GM18861 (cell line): ENCODE data around the gene TSG101.
A peak's percentile ranks its signal among the peaks of the same experiment; 100 is the strongest.

Source experiments
- ATAC-seq: cut with Tn5 transposase; IDR thresholded peaks from one replicate; pipeline ENCODE4 v1.9.1; 2021; ENCODE audit not compliant: unreplicated experiment

Gene TSG101

DNA sequence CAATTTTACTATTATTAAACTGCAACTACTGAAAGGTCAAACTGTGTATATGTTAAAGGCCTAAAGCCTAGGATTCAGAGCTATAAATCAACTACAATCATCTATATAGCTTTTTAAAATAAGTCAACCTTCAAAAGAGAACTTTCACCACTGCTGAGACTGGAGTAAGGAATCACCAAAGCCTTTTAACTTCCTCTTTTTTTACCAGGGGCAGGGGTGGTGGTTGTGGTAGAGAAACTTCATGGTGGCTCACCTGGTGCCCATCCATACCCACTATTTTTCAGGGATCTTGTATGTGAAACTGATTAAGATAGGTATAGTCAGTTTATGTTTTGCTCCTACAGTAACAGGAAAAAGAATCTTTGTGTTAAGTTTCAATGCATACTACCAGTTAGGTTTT is 31.5 kb downstream of the TSG101 start:
- no peak for ATAC-seq

DNA sequence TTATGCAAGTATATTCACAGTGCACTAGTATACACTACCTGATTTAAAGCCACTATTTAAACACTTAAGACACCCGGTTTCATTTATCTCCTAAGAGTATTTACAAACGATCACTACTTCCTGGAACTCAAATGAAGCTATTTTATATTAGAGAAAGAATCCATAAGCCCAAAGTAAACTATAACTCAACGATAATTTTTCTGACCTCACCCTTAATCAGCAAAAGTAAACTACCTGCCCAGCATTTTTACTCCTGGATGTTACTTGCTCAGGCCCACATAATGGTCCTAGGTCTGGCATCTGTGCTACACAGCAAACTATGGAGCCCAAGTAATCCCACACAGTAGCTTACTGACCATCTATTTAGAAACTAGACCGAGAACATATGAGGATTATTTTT is 33.4 kb downstream of the TSG101 start:
- ATAC-seq, result no peak

DNA sequence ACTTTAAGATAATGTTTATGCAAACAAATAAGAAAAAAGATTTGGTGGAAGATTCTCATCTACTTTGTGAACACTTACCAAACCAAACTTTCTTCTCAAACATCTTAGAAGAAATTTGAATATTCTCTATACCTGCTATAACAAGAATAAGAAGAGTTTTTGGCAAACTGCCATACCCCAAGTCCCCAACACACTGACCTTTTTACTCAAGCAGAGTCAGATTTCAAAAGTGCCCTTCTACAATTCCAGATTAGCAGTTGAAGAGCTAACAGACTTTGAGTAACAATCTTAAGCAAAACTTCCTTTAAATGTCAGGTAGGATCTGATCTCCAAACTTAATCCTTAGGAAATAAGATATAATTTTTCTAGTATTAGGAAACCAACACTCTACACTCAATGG is 33.9 kb downstream of the TSG101 start:
- no peak for ATAC-seq

DNA sequence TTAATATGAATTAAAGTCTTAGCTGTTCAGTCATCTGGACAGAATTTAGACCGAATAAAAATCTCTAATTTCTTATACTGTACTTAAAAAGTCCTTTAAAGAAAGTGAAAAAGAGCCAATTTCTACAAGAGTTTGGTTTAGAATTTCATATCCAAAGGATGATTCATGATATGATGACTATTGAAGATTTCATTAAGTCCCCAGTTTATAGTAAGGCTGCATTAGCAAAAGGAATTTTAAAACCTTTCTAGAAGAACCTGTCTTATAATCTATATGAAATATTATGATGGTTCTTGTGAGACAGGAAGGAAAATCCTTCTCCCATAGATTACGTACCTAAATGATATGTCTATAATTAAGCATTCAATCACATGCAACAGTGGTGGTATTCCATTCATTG is 34.8 kb downstream of the TSG101 start:
- no peak for ATAC-seq

DNA sequence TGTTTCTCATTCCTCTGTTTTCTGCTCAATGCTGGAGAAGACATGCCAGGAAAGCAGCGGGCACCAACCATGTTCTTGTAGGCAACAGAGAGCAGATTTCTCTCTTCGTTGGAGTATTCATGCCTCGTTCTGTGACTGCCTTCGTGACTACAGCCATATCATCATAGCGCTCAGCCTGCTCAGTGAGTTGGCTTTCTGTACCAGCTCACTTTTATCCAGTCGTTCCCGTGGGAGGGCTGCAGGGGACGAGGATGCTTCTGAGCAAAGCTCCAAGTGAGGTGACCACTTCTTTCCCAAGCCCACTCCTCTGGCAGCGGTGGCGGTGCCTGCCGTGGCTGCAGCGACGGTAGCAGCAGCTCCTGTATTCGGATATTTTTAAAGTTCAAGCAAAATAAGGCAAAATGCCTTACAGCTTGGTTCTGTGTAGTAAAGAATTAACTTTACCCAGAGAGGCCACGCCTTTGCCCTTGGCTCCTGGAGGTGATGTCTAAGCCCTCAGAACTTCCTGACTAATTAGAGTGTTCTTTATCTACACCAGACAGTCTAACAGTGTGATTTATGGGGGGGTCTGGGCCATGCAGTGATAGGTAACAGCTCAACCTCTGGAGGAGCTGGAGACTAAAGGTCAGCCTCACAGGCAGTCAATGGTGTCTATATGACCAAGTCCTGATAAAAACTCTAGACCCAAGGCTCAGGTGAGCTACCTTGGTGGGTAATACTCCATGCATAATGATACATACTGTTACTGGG is 35.8 kb downstream of the TSG101 start:
- no peak for ATAC-seq

DNA sequence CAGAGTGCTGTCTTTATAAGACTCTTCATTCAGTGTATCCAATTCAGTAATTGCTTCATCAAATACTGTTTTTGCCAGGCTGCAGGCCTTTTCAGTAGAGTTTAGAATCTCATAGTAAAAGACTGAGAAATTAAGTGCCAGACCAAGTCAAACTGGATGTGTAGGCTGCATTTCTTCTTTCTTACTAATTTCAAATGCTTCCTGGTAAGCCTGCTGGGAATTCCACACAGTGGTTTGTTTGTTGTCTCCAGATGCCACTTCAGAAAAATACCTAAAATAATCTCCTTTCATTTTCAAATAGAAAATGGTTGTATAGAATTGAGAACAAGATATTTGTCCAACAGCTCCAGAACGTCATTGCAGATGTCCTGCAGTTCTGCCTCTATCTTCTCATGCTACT is 36.4 kb downstream of the TSG101 start:
- no peak for ATAC-seq

DNA sequence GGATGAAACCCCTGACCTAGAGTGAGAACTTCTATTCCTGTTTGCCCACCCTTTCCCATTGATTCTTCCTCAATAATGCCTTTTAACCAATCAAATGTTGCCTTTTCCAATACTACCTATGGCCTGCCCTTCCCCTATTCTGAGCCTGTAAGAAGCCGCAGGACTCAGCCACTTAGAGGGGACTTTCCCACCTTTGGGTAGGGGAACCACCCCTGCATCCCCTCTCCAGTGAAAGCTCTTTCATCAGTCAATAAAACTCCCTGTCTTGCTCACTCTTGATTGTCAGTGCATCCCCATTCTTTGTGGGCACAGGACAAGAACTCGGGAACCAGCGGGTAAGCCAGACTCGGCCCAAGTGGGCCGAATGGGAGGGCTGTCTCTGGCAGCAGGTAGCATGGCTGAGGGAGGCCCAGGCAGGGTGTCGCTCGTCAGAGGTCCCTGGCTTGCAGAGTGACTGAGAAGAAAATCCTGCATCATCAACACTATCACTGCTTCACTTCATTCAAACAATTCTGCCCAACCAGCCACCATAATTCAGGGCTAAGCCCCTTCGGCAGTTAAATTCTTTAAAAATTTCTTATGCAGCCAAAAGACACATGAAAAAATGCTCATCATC is 40.7 kb downstream of the TSG101 start:
- ATAC-seq, result peak; percentile 63

DNA sequence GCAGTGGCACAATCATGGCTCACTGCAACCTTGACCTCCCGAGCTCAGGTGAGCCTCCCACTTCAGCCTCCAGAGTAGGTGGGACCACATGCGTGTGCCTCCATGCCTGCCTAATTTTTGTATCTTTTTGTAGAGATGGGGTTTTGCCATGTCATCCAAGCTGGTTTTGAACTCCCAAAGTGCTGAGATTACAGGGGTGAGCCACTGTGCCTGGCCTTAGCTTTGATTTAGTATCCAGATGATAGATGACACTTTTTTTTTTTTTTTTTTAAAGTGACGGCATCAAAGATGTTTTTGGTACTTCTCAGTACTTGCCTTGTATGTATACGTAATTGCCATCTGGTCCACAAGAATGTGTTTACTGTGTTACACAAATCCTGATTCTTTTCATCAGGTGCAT is 47.7 kb downstream of the TSG101 start:
- no peak for ATAC-seq

DNA sequence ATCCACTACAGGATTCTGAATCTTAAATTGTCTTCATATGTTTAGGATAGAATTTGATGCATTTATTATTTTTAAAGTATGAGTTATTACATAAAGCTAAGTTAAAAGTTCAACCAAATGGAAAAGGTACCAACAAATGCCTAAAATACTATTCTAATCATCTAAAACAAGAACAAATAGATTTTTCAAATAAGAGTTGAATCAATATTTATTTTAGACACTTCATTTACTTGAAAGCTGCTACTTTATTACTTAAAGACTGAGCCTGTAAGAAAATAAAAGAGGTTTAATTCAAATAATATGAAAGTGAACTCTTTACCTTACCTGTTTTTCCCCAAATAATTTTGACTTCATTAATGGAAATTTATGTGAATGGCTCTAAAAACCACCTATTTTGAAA is 54.2 kb downstream of the TSG101 start:
- no peak for ATAC-seq

DNA sequence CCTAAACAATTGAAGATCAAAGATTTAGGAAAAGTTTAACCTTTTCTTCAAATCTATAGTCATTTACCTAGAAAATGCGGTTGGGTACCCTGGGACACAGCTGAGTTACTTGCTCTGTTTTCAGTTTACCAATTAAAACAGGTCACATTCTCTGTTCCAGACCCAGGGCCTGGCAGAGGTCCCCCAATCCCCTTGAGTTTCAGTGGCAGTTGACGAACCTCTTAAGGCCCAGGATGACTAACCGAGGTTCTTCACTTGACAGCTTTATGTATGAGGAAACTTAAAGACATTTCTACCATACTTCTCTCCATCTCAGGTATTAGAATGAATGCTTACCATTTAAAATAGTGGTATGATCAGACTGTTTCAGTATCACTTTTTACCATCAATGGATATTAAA is 54.7 kb downstream of the TSG101 start:
- no peak for ATAC-seq

DNA sequence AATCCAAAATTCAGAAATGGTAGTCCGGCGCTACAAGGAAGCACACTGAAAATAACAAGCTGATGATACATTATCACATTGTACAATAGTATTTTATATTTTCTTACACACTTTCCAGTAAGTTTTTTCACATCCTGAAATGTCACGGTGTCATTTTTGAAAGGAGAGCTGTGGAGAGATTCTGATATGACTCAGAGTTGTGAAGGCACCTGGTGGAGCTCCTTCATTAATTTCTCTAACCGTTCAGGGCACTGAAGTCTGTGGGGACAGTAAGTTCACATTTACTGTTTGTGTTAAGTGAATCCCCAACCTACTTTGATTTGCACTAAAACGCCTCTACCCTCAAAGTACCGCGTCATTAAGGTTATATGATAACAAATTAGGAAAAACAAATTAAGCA is 57.8 kb downstream of the TSG101 start:
- ATAC-seq, result no peak

DNA sequence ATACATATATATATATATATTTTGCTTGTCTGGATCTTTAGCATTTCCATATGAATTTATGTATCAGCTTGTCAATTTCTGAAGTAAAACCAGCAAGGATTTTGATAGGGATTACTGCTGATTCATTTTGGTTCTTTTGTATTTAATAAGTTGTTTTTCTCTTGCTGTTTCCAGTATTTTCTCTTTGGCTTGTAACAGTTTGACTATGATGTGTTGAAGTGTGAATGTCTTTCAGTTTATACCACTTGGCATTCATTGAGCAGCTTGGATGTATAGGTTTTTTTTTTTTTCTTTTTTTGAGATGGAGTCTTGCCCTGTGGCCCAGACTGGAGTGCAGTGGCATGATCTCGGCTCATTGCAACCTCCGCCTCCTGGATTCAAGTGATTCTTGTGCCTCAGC is 58.7 kb downstream of the TSG101 start:
- no peak for ATAC-seq

DNA sequence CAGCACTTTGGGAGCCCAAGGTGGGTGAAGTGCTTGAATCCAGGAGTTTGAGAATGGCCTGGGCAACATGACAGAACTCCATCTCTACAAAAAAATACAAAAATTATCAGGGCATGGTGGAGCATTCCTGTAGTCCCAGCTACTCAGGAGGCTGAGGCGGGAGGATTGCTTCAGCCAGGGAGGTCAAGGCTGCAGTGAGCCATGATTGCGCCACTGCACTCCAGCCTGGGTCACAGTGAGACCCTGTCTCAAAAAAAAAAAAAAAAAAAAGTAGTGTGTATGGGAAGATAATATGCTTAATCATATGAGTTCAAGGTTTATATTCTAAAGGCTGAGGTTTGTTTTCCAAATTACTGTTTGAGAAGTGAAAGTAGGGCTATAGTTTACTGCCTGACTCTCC is 60.3 kb downstream of the TSG101 start:
- no peak for ATAC-seq

DNA sequence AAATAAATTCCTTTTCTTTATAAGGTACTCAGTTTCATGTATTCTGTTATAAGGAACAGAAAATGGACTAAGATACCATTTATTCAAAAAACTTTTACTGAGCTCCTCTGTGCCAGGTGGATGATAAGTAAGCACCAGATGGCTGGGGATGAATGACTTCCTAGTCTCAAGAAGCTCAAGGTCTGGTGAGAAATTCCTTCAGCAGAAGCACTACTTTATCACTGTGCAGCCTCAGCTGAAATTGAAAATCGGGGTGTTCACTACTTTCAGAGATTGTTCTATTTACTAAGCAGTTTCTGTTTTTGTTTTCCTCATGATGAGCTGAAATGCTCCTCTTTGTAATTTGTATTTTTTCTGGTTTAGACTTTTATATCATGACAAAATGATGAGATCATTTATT is 63.3 kb downstream of the TSG101 start:
- no peak for ATAC-seq

DNA sequence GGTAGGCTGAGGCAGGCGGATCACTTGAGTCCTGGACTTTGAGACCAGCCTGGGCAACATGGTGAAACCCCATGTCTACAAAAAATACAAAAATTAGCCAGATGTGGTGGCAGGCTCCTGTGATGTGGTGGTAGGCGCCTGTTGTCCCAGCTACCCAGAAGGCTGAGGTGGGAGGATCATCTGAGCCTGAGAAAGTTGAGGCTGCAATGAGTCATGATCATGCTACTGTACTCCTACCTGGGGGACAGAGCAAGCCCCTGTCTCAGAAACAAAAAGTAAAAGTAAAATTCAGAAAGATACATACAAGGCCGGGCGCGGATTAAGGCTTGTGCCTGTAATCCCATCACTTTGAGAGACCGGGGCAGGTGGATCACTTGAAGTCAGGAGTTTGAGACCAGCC is 64.8 kb downstream of the TSG101 start:
- no peak for ATAC-seq

DNA sequence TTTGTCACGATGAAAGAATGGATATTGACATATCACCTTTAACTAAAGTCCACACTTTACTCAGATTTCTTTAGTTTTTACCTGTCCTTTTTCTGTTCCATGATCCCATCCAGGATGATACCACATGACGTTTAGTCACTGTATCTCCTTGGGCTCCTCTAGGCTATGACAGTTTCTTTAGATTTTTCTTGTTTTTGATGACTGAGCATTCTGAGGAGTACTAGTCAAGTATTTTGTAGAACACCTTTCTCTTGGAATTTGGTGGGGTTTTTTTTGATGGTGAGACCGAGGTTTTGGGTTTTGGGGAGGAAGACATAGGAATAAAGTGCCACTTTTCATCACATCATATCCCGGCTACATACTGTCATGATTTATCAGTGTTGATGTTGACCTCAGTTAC is 67.1 kb downstream of the TSG101 start:
- no peak for ATAC-seq

DNA sequence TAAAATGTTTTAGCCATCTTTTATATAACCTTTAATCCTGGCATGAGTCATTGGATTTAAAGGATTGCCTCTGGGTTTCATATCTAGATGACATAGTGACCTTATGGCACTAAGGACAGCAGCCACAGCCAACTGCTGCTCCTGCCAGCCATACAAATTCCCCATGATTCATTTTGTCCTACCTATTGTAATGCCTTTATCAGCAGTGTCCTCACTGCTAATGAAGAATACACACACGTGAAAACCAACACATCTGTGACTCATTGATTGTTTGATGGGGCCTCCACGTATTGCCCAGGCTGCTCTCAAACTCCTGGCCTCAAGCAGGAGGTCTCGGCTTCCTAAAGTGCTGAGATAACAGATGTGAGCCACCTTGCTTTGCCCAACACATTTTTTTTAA is 69.3 kb downstream of the TSG101 start:
- no peak for ATAC-seq

DNA sequence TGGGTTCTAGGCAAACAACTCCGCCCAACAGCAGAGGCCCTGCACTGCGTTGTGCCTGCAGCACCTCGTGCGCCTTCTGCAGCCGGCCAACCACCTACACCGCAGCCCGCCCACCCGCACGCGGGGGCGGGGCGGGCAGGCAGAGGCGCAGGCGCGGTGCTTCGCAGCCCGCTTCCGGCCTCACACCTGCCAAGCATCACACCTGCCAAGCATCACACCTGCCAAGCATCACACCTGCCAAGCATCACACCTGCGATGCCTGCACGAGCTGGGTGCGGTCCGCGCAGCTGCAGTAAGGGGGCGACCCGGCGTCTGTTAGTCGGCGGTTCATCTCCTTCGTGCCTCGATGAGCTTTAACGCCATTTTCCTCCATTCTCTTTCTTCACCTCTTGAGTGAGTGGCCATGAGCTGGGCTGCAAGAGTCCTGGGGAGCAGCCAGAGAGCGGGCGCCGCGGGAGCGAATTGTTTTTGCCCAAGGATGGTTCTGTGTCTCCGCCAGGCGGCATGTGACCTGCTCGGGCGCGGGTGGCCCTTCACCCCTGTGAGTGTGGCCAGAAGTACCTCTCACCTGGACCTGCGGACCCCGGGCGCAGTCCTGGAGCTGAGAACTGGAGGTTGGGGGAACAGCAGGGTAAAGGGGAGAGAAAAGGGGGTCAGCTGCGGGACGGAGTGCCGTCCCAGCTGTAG is 70.9 kb downstream of the TSG101 start, which contains the start of gene LDHAL6A:
LDHAL6A (plus strand) TSS at position 171 of the 687 bp plus-strand sequence. CDS start 825 bp downstream, outside the sequence.
- ATAC-seq, result no peak

DNA sequence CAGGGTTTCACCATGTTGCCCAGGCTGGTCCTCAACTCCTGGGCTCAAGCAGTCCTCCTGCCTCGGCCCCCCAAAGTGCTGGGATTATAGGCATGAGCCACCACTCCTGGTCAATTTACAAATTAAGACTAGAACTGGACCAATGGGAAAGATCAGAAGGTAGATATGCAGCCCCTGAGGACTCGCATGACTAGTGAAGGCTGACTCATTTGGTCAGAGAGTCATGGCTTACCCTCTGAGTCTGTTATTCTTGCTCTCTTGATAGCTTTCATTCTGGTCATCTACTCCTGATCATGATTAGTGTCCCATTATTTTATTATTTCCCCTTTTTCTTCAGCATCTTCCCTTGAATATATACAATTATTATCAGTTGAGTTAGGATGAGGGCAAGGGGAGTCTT is 73.8 kb downstream of the TSG101 start:
- no peak for ATAC-seq

DNA sequence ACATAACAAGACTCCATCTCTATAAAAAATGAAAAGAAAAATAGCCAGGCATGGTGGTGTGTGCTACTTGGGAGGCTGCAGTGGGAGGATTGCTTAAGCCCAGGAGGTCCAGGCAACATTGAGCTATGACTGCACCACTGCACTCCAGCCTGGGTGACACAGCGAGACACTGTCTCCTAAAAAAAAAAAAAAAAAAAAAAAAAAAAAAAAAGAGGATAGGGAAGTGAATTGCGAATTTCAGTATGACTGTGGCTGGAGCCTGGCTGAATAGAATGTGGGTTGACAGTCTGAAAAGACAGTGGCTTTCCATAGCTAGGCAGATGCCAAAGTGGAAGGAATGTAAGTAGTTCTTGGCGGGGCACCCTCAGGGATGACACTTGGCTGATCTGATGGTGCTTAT is 77.5 kb downstream of the TSG101 start:
- no peak for ATAC-seq

DNA sequence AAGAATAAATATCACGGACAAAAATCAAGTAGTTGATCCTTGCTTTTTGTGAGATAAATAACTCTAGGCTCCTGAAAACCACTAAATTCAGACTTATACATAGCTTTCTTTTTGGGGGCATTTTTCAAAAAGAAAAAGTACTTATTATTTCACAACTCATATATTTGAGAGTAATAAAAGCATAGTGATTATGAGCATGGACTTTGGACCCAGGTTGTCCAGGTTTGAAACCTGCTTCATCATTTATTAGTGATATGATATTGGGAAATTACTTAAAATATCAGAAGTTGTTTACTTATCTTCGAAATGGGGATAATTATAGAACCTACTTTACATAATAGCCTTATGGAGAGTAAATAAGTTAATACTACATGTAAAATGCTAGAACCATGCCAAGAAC is 88.1 kb downstream of the TSG101 start:
- ATAC-seq, result no peak
